SH-SY5Y (cell line): ENCODE measurements around the gene SCN1A.

Experiments used
- GATA2 ChIP-seq: IDR thresholded peaks from 2 replicates; pipeline ENCODE4 v1.6.1; 2011; ENCODE audit warnings: mild to moderate bottlenecking, low read depth, low read length
- GATA3 ChIP-seq: IDR thresholded peaks from 2 replicates; pipeline ENCODE4 v1.6.1; 2011; ENCODE audit warnings: low read depth, mild to moderate bottlenecking, low read length, moderate library complexity

GRCh38 chr2:166081852-166082251 is 46.0 kb downstream of the SCN1A start:
- TF ChIP-seq GATA2 (no peak), GATA3 (no peak)
